ENCODE data around the gene PTPRJ.
"Not testable (repeated sequence)": the region's sequence is repeated elsewhere in the genome, so short reads cannot be mapped to it uniquely, and the experiment has no call there.

The PTPRJ gene

GRCh38 chr11:48123934-48124755 lies 143.8 kb downstream of the PTPRJ start:
- no peak for DNase-seq

DNA sequence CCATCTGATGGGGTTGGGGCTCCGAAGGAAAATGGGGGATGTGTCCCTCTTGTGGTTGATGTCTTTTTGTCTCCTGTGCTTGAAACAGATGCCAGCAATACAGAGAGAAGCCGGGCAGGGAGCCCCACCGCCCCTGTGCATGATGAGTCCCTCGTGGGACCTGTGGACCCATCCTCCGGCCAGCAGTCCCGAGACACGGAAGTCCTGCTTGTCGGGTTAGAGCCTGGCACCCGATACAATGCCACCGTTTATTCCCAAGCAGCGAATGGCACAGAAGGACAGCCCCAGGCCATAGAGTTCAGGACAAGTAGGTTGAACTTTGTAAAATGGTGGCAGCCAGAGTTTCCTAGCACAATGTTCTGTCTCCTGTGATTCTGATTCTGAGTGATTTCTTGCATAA lies 144.5 kb downstream of the PTPRJ start:
- no peak for DNase-seq

- DNase-seq = no peak
Observed at GRCh38 chr11:48125866-48126265, 145.5 kb downstream of the PTPRJ start.

- no peak for DNase-seq
Observed at GRCh38 chr11:48127521-48128183, 147.3 kb downstream of the PTPRJ start.

DNA sequence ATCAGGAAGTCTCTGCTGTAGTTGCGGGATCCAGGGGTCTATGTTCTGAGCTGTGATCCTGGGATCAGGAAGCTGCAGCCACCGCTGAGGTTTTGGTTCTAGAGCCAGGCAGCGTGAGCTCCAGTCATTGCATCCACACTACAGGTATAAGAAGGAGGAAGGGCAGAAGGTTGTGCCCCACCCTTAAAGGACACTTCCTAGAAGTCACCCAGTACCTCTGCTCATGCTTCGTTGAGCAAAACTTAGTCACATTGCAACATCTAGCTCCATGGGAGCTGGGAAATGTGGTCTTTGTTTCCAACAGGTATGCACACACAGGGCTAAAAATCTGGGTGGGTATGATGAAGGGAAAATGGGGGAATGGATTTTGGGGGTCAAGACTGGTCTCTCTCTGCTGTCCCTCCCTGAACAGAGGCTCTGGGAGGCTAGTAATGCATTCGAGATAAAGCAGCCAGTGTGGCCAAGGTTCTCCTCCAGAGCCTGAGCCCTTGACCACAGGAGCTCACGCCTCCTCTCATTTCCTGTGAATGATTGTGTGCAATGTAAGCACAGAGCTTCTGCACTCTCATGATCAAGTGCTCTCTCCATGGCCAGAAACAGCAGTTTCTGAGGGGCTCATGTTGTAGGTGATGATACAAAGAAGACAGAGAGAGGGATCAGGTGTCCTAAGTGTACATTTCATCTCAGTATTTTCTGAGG lies 149.5 kb downstream of the PTPRJ start:
- no peak for DNase-seq

GRCh38 chr11:48134221-48134922 lies 154.0 kb downstream of the PTPRJ start:
- no peak for DNase-seq

DNA sequence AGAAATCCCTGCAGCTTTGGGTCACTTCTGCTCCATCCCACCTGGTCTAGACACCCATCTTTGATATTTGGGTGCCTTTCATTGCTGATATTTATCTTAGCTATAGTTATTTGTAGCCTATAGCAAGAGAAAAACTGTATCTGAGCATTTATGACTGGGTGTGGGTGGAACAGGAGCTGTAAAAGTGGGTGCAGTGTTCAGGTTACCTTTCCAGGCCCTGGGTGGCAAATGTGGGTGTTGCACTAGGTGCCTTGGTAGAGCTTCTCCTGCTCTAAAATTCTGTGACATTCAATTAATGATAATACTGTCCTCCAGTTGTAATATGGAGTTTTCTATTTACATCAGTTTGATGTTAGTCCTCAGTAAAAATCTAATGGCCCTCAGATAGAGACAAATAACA lies 157.9 kb downstream of the PTPRJ start:
- no peak for DNase-seq

GRCh38 chr11:48139896-48140295 lies 159.5 kb downstream of the PTPRJ start:
- DNase-seq = not testable (repeated sequence)

DNA sequence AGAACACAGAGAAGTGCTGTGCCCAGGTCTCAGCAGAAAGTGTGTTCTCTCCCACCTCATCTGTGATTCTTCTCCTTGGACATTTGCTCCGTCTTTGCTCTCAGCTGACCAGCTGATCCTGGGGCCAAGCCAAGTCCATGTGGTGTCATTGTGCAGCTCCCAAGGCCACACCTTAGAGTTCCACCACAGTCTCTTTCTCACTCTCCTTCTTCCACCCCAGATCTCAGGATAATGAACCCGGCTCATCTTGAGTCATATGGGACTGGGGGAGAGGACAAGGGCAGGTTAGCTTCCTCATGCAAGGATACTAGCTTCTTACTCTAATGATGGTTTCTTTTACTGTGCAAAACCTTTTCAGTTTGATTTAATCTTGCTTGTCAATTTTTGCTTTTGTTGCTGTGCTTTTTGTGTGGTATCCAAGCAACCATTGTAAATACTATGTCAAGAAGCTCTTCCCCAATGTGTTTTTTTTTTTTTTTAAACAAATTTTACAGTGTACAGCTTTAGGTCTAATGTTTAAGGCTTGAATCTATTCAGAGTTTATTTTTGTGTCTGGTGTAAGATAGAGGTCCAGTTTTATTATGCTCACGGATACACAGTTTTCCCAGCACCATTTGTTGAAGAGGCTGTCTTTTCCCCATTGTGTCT lies 161.2 kb downstream of the PTPRJ start:
- DNase-seq = no peak

DNA sequence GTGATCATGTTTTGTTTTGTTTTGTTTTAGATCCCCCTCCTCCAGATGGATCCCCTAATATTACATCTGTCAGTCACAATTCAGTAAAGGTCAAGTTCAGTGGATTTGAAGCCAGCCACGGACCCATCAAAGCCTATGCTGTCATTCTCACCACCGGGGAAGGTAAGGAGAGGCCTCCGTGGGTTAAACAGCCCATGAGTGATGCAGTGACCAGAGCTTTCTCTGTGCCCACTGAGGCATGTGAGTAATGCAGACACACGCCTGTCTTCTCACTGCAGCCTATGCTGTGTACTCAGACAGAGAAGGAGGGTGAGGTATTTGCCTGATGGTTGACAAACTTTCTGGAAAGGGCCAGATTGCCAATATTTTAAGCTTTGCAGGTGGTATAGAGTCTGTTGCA lies 162.5 kb downstream of the PTPRJ start:
- no peak for DNase-seq

DNA sequence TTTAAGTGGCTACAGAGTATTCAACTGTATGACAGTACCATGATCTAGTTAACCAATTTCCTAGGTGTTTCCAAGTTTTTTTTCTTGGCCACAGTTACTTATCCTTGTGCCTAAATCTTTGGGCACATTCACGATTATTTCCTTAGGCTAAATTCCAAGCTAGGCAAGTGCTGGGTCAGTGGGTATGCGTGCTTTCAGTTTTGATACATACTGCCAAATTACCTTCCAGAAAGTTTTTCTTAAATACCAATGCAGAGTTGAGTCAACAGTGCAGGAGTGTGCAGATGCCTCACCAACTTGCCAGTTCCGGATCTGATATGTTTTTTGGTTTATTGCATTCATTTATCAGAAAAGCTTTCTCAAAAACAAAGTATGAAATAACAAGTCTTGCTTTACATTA lies 168.4 kb downstream of the PTPRJ start:
- no peak for DNase-seq

GRCh38 chr11:48150213-48150612 lies 169.9 kb downstream of the PTPRJ start:
- DNase-seq = no peak

GRCh38 chr11:48154151-48154550 lies 173.8 kb downstream of the PTPRJ start:
- no peak for DNase-seq

DNA sequence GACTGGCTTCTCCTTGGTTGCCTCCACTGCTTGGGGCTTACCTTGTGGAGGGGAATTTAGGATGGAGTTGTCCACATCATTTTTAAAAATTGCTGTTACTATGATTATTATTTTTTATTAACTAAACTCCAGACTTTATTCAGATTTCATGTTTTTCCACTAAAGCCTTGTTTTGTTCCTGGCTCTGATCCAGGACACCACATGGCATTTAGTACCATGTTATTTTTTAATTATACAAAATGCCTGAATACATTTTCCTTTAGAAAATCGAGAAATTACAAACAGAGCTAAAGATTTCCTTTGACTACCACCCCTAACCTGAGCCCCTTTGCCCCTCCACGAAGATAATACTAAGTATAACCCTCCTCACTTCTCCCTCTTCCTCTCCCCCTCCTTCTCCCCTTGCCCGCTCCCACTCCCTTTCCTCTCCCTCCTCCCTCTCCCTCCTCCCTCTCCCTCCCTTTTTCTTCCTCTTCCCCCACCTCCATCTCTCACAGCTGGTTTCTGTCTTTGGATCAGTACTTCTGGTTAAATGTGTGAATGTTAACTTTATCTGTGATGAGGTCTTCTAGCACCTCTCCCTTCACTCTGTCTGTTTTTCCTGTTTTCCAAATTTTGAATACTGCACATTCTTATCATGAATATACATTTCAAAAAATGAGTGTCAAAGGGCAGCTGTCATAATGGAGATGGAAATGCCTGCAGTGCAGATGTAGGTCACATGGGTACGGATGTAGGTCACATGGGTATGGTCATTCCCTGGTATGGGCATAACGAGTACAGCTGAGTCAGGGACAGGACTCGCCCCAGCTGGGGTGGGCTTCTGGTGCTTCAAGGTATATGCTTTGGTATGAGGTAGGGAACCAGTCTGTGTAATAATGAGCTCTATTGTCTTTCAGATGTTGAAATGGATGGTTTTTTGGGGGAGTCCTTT lies 181.9 kb downstream of the PTPRJ start:
- DNase-seq = no peak

DNA sequence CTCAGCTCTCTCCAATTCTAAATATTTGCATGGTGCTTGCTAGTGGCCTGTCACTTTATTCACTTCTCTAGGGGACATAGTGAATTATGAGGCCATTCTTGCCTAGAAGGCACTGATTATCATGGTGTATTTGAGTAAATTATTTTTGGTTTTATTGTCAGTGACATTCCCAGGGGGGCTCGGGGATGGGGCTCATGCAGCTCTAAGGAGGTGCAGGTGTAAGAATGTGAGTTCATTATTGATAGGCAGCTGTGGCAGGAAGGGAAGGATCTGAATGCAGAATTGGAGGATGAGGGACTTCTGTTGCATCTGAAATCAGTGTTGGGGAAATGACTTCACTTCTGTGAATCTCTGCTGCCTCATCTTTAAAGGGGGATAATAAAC lies 182.5 kb downstream of the PTPRJ start:
- no peak for DNase-seq

GRCh38 chr11:48163360-48164100 lies 183.2 kb downstream of the PTPRJ start:
- DNase-seq = no peak

DNA sequence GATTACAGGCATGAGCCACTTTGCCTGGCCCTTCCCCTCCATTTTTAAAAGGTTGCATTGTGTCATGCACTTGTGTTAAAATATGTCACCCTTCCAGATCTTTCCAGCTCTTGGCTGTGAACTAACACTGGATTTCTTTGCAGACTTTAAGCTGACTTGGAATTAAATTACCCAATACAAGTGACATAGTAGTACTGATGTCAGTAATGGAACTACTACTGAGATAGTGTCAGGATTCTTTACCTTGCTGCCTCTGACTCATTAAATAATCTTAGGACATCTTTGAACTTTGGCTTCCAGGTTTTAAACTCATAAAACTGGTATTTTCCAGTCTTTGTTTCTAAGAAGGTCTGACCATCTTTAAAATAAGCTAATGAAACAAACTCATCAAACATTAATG lies 184.5 kb downstream of the PTPRJ start:
- no peak for DNase-seq

- DNase-seq = no peak
Observed at GRCh38 chr11:48165426-48165825, 185.1 kb downstream of the PTPRJ start.

DNA sequence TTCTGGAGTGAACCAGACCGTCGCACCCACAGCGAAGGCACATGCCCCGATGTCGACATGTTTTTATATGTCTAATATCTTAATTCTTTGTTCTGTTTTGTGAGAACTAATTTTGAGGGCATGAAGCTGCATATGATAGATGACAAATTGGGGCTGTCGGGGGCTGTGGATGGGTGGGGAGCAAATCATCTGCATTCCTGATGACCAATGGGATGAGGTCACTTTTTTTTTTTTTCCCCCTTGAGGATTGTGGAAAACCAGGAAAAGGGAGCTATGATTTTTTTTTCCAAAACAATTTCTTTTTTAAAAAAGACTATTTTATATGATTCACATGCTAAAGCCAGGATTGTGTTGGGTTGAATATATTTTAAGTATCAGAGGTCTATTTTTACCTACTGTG lies 187.0 kb downstream of the PTPRJ start:
- no peak for DNase-seq

DNA sequence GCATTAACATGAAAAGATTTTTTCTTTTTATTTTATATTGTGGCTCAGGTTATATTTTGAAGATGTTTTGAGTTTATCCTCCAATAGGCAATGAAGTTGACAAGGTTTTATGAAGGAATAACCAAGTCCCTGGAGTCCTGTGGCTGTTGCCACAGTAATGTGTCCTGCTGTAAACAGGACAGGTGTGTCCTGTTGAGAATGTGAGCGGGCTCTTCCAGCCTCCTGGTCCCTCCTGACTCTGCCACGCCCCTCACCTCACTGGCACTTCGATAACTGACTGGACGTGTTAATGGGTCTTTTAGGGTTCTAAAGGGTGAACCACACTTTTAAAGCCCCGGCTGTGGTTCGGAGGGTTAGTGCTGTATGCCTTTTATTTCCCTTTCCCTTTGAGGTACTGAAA lies 188.5 kb downstream of the PTPRJ start:
- no peak for DNase-seq

- no peak for DNase-seq
Observed at GRCh38 chr11:48169259-48169658, 188.9 kb downstream of the PTPRJ start.

Data from activated CD4-positive, alpha-beta T cell treated with anti-CD3 and anti-CD28 coated beads for 48 hours (primary cell).